Body of pancreas (tissue), 4 donors: ENCODE data around the gene KIRREL3.

ENCODE experiments used
- POLR2A ChIP-seq, 3 donors: fragments of 450-650 bp; IDR thresholded peaks; one replicate each; pipeline ENCODE4 v1.6.1; 2016; ENCODE audit warnings: antibody characterized with exemption in 3 of 3, mild to moderate bottlenecking in 2 of 3
- TF ChIP-seq, protein P1 (sequence below), 7 experiments: fragments of 450-650 bp in 4 of 7; fragments of 200-600 bp in 3 of 7; sonication (generic) in 3 of 7; IDR thresholded peaks; one replicate each; pipeline ENCODE4 v1.5.1; 2016 to 2019; ENCODE audit warnings: antibody characterized with exemption in 7 of 7

DNA sequence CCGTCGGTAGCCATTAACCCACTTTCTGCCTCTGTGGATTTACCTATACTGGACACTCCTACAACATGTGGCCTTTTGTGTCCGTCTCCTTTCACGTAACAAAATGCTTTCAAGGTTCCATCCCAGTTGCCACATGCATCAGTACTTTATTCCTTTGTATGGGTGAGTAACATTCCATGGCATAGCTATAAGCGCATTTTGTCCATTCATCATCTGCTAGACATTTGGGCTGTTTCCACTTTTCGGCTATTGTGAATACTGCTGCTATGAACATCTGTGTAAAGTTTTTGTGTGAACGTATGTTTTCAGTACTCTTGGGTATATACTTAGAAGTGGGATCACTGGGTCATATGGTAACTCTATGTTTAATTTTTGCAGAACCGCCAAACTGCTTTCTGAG, 387.9 kb downstream of the KIRREL3 start:
- TF ChIP-seq, protein P1, sequence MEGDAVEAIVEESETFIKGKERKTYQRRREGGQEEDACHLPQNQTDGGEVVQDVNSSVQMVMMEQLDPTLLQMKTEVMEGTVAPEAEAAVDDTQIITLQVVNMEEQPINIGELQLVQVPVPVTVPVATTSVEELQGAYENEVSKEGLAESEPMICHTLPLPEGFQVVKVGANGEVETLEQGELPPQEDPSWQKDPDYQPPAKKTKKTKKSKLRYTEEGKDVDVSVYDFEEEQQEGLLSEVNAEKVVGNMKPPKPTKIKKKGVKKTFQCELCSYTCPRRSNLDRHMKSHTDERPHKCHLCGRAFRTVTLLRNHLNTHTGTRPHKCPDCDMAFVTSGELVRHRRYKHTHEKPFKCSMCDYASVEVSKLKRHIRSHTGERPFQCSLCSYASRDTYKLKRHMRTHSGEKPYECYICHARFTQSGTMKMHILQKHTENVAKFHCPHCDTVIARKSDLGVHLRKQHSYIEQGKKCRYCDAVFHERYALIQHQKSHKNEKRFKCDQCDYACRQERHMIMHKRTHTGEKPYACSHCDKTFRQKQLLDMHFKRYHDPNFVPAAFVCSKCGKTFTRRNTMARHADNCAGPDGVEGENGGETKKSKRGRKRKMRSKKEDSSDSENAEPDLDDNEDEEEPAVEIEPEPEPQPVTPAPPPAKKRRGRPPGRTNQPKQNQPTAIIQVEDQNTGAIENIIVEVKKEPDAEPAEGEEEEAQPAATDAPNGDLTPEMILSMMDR (IDR thresholded peaks at IDR 0.05) = no peak
- TF ChIP-seq POLR2A (IDR thresholded peaks at IDR 0.05) = no peak
